ENCODE data around the gene ARL13A. TPM values are rescaled to one million over a fixed set of nuclear protein-coding genes. Genes with fewer than 3 reads are reported as not detected.

The ARL13A gene
- total and polyA plus RNA-seq, 2 of the 8 experiments (the other 6 are each of a cell fraction or from before 2014, with no cell fraction given), result not detected

DNA sequence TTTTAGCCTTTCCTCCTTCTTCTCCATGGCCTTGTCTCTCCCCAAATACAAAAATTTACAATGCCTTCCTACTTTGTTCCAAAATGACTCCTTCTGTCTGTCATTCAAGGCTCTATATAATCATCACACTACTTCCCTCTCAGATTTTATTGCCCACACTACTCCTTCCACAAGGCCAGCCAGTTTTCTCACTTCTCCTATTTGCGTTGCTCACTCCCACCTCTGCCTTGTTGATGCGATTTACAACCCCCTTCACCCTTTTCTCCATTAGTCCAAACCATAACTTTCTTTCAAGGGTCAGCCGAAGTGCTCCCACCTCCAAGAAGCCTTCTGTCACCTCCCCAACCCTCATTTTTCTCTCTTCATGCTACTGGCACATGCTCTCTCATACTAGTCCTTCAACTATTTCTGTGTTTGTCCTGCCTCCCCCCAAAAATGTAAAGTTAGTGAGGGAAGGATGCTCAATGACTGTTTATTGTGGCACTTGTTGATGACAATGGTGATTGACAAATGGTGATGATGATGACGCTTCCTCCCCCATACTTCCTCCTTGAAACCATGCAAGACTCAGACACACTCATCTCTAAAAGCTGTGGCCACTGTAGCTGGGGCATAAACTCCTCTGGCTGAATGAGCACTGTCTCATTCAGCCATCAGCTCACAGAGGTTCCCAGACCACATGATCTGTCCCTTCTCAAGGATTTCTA lies 38.1 kb upstream of the ARL13A start:
- Histone ChIP-seq H3K36me3 (ENCODE audit: control insufficient read depth in 2 of 4, insufficient read depth in 4 of 4, low read length in 3 of 4) (no peaks in the 10 kb centered on the region), H3K9ac (replicated peaks in 1 of 4; ENCODE audit: extremely low read depth in 1 of 4, low read depth in 3 of 4, low read length in 3 of 4) (no peak overlapping the region), H3K4ac (replicated peaks; ENCODE audit: insufficient read length, low read depth, low read length) (no peak overlapping the region), H4K91ac (replicated peaks; ENCODE audit: insufficient read length, low read length) (no peak overlapping the region), H2BK20ac (ENCODE audit: low read length) (no peak overlapping the region), H3K14ac (ENCODE audit: insufficient read length) (no peak overlapping the region), H3K18ac (ENCODE audit: extremely low read depth, low read length) (no peak overlapping the region), H2AK5ac (ENCODE audit: low read depth, low read length) (no peak overlapping the region), H3K23ac (ENCODE audit: insufficient read length) (no peak overlapping the region), H4K20me1 (replicated peaks in 1 of 2; ENCODE audit: control insufficient read depth in 1 of 2, insufficient read depth in 2 of 2, low read length in 2 of 2) (no peaks in the 10 kb centered on the region), H3K4me1 (replicated peaks in 1 of 4; ENCODE audit: control insufficient read depth in 3 of 4, insufficient read depth in 4 of 4, low read length in 3 of 4) (no peaks in the 10 kb centered on the region; a peak in 1 of 7 replicates), H3K4me2 (ENCODE audit: insufficient read depth in 1 of 2, low read depth in 2 of 2, low read length in 2 of 2) (no peak overlapping the region), H3K56ac (replicated peaks; ENCODE audit: insufficient read length, low read depth, low read length) (no peak overlapping the region), H3K23me2 (ENCODE audit: low read depth, low read length) (no peaks in the 10 kb centered on the region; the same call in 1 of the 2 replicates), H2BK5ac (ENCODE audit: low read depth, low read length) (no peak overlapping the region), H3K27me3 (replicated peaks in 1 of 4; ENCODE audit: control insufficient read depth in 3 of 4, extremely low read depth in 1 of 4, insufficient read depth in 3 of 4, low read length in 3 of 4) (peaks cover 0 to 12% (median 6%) of the 10 kb centered on the region in 4 experiments; a peak in 3 of 7 replicates), H2BK15ac (ENCODE audit: low read length) (no peak overlapping the region), H3K9me3 (ENCODE audit: insufficient read depth in 2 of 2, low read depth in 1 of 2, low read length in 1 of 2) (no peaks in the 10 kb centered on the region), H3K79me2 (ENCODE audit: control insufficient read depth in 1 of 2, insufficient read depth in 2 of 2, low read length in 2 of 2) (no peaks in the 10 kb centered on the region), H4K8ac (ENCODE audit: extremely low read depth, insufficient read depth, low read length) (no peak overlapping the region), H2AFZ (ENCODE audit: low read length) (no peak overlapping the region), H3K27ac (ENCODE audit: low read depth, low read length) (no peak overlapping the region), H3K79me1 (ENCODE audit: low read depth, low read length) (no peaks in the 10 kb centered on the region), H2BK120ac (replicated peaks; ENCODE audit: low read depth, low read length) (no peak overlapping the region), H4K5ac (ENCODE audit: insufficient read length, low read depth, low read length) (no peak overlapping the region), H2BK12ac (ENCODE audit: low read depth, low read length) (no peak overlapping the region), H3K4me3 (ENCODE audit: extremely low read depth in 1 of 4, insufficient read depth in 2 of 4, low read depth in 3 of 4, low read length in 4 of 4) (no peak overlapping the region)
- WGBS, 2 experiments (ENCODE audit: extremely low coverage in 1 of 2, insufficient coverage in 1 of 2, insufficient read length in 1 of 2, insufficient replicate concordance in 2 of 2, low coverage in 1 of 2, low lambda C conversion rate in 2 of 2, missing lambda C conversion rate in 1 of 2), result 75% methylated on average over 4 of the region's 4 CpGs; no CpG with 5 or more reads in 1 of the 2 experiments
- CTCF ChIA-PET (ENCODE audit: partially characterized antibody), result interaction anchor here (0.6 kb wide), 1 partner anchor 36 kb away, joined by 4 read pairs; no protein-coding TSS in a partner anchor
- FAIRE-seq, result no peak
- POLR2A ChIA-PET (ENCODE audit: partially characterized antibody), result no interaction called here
- DNase-seq (ENCODE audit: low read depth in 1 of 2, low spot score in 2 of 2), result no peak
- no peak for TF ChIP-seq POLR2A (IDR thresholded peaks at IDR 0.05; ENCODE audit: control extremely low read depth in 1 of 2, low read depth in 2 of 2, low read length in 2 of 2)
- TF ChIP-seq ASH2L (IDR thresholded peaks at IDR 0.05; ENCODE audit: low read length), result no peak
- TF ChIP-seq PHF8 (conservative IDR thresholded peaks at IDR 0.05; ENCODE audit: low read depth, low read length), result no peak
- TF ChIP-seq JUN (IDR thresholded peaks at IDR 0.05; ENCODE audit: low read depth, low read length), result no peak
- TF ChIP-seq JUND (IDR thresholded peaks at IDR 0.05; ENCODE audit: low read length), result no peak
- no peak for TF ChIP-seq KDM4A (IDR thresholded peaks at IDR 0.05; ENCODE audit: low read depth, low read length, severe bottlenecking)
- no peak for TF ChIP-seq BCL11A (IDR thresholded peaks at IDR 0.05; ENCODE audit: low read depth in 2 of 2, low read length in 2 of 2)
- no peak for TF ChIP-seq SIRT6 (IDR thresholded peaks at IDR 0.05; ENCODE audit: low read length)
- TF ChIP-seq SRF (IDR thresholded peaks at IDR 0.05; ENCODE audit: low read depth, low read length), result no peak
- TF ChIP-seq, protein P1, sequence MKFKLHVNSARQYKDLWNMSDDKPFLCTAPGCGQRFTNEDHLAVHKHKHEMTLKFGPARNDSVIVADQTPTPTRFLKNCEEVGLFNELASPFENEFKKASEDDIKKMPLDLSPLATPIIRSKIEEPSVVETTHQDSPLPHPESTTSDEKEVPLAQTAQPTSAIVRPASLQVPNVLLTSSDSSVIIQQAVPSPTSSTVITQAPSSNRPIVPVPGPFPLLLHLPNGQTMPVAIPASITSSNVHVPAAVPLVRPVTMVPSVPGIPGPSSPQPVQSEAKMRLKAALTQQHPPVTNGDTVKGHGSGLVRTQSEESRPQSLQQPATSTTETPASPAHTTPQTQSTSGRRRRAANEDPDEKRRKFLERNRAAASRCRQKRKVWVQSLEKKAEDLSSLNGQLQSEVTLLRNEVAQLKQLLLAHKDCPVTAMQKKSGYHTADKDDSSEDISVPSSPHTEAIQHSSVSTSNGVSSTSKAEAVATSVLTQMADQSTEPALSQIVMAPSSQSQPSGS (IDR thresholded peaks at IDR 0.05; ENCODE audit: low read length), result no peak
- TF ChIP-seq, protein P2, sequence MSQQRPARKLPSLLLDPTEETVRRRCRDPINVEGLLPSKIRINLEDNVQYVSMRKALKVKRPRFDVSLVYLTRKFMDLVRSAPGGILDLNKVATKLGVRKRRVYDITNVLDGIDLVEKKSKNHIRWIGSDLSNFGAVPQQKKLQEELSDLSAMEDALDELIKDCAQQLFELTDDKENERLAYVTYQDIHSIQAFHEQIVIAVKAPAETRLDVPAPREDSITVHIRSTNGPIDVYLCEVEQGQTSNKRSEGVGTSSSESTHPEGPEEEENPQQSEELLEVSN (IDR thresholded peaks at IDR 0.05), result no peak
- no peak for TF ChIP-seq SIX5 (IDR thresholded peaks at IDR 0.05; ENCODE audit: low read depth, low read length)

Measured in H1 (cell line).